HG03432 (cell line): Measurements from ENCODE around the gene MAP2K3.
A peak's percentile ranks its signal among the peaks of the same experiment; 100 is the strongest.
"Not testable (repeated sequence)": the region's sequence is repeated elsewhere in the genome, so short reads cannot be mapped to it uniquely, and the experiment has no call there.

ENCODE experiments used
- ATAC-seq: cut with Tn5 transposase; IDR thresholded peaks from one replicate; pipeline ENCODE4 v1.9.1; 2021; ENCODE audit warnings: mild to moderate bottlenecking, moderate library complexity; ENCODE audit not compliant: unreplicated experiment

The MAP2K3 gene

DNA sequence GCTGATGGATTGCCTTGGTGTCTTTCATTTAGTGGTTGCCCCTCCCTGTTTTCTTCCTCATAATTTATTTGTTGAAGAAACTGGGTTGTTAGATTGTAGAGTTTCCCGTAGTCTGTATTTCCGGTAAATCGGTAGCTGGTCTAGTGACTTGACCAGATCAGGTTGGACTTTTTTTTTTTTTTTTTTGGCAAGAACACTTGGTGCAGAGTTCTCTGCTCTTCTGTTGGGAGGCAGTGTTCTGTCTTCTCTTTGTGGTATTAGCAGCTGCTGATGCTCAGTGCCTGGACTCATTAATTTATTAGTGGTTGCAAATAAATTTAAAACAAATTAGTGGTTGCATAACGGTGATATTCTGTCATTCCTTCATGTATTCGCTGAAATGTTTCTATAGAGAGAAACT lies 40.2 kb downstream of the MAP2K3 start:
- not testable (repeated sequence) for ATAC-seq

- not testable (repeated sequence) for ATAC-seq
Measured at GRCh38 chr17:21327921-21328320, 43.4 kb downstream of the MAP2K3 start.

DNA sequence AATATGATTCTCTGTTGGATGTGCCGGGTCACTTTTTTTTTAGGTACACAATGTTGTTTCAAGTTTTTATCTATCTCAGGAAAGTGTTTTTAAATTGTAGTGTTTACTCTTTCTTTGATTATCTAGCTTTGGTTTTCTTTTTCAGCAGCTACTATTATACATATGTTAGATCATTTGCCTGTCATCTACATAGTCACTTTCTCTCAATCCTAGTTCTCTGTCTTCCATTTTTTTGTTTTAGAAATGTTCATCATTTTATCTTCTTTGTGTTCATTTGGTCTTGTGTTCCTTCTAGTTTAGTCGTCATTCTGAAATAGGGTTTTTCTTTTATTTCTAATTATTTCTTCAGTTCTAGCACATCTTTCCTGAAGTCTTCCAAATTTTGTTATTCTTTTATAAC lies 44.3 kb downstream of the MAP2K3 start:
- ATAC-seq: not testable (repeated sequence)

GRCh38 chr17:21330436-21331160 lies 46.1 kb downstream of the MAP2K3 start:
- no peak for ATAC-seq

- ATAC-seq: not testable (repeated sequence)
Measured at GRCh38 chr17:21336541-21337294, 52.2 kb downstream of the MAP2K3 start.

GRCh38 chr17:21337981-21338625 lies 53.6 kb downstream of the MAP2K3 start:
- not testable (repeated sequence) for ATAC-seq

- ATAC-seq: no peak
Measured at GRCh38 chr17:21339011-21339410, 54.5 kb downstream of the MAP2K3 start.

DNA sequence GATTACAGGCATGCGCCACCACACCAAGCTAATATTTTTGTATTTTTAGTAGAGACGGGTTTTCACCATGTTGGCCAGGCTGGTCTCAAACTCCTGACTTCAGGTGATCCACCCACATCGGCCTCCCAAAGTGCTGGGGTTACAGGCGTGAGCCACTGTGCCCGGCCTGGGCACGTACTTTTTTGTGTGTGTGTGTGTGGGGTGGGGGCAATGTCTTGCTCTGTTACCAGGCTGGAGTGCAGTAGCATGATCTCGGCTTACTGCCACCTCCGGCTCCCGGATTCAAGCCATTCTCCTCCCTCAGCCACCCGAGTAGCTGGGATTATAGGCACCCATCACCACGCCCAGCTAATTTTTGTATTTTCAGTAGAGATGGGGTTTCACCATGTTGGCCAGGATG lies 55.1 kb downstream of the MAP2K3 start:
- ATAC-seq: not testable (repeated sequence)

DNA sequence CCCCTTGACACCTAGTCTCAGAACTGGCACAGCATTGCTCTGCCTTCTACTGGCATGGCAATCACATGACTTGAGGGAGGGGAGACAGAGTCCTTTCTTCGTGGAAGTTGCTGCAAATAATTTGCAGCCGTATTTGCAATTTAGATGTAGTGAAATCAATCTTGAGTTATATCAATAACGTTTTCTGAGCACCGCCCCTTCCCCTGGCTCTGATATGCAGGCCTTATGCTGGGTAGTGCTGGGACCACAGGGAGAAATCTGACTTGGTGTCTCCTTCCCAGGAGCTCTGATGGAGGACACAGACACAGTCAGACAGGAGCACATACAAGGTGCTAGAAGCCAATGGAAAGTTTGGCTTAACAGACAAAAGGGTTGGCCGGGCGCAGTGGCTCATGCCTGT lies 55.9 kb downstream of the MAP2K3 start:
- not testable (repeated sequence) for ATAC-seq

- not testable (repeated sequence) for ATAC-seq
Measured at GRCh38 chr17:21341279-21341678, 56.8 kb downstream of the MAP2K3 start.

- ATAC-seq: not testable (repeated sequence)
Measured at GRCh38 chr17:21341925-21342540, 57.5 kb downstream of the MAP2K3 start.

DNA sequence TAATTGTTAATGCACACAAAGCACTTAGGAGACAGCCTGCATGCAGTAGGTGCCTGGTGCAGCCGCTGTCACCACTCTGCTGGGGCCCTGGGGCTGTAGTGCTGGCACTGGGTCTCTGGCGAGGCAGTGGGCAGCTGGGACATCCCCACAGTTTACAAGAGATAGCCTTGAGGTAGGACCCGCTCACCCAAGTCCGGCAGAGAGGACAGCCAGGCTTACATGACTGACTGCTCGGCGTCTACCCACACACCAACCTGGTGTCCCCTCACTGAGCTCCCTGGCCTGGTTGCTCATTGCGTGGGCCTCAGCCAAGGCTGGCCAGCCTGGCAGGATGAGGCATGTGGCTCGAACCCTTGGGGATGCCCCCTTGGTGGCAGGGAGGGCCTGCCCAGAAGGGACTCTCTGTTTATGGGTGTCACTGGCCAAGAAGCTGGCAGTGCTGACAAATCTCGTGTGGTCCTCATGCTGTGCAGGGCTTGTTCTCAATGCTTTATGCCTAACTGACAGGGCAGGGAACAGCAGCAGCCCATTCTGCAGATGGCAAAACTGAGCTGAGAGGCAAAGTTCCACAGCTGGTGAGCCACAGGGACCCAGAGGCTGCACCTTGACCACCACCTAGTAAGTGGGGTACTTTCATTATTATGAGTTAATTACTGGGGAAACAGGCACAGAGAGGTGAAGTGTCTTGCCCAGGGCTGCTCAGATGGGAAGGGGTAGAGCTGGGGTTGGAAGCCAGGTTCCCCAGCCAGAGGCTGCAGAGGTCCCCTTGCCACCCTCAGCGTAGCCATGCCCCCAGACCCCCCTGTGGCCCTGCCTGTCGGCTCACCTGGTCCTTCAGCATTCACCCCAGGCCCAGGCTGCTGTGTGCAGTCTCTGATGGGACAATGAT lies 58.8 kb downstream of the MAP2K3 start:
- ATAC-seq: not testable (repeated sequence)

DNA sequence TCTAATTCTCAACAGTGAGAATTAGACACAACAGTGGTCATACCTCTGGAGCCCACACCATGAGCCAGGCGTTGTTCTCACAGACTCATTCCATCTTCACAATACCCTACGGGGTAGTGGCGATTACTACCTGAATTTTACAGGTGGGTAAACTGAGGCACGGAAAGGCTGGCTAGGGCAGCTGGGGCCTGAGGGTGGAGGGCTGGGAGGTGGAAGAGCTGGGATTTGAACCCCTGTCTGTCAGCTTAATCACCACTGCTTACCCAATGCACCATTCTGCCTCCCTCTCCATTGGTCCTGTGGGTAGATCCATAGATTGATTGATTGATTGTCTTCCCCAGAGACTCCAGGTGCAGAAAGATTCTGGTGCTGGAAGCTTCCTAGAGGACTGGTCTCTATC lies 60.3 kb downstream of the MAP2K3 start:
- not testable (repeated sequence) for ATAC-seq

- no peak for ATAC-seq
Measured at GRCh38 chr17:21345236-21345635, 60.7 kb downstream of the MAP2K3 start.

GRCh38 chr17:21346107-21346506 lies 61.6 kb downstream of the MAP2K3 start:
- not testable (repeated sequence) for ATAC-seq

DNA sequence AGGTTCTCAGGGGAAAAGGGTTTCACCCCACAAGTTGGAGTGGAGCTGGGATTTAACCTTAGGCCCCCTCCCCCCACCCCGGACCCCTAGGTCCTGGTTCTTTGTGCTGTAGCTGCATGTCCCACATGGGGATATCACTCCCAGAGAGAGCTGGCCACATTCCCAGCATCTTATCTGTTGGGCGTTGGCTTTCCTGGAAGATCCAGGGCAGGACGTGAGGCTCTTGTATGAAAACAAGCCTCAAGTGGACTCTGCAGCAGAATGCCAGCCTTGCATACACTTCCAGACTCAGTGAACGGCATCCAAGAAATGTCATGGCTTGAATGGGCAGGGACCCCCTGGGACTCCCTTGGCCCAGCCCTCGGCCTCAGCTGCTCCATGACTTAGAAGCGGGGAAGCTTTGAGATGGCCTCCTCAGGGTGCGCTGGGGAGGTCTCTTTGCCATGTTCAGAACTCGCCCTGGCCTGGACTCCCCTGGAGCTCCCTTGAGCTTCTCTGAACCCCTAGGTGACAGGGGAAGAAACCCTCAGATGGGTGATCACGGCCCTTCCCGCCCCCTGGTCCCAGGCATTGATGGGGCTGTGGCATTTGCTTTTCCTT lies 62.2 kb downstream of the MAP2K3 start:
- ATAC-seq: not testable (repeated sequence)

- not testable (repeated sequence) for ATAC-seq
Measured at GRCh38 chr17:21347660-21348059, 63.1 kb downstream of the MAP2K3 start.

DNA sequence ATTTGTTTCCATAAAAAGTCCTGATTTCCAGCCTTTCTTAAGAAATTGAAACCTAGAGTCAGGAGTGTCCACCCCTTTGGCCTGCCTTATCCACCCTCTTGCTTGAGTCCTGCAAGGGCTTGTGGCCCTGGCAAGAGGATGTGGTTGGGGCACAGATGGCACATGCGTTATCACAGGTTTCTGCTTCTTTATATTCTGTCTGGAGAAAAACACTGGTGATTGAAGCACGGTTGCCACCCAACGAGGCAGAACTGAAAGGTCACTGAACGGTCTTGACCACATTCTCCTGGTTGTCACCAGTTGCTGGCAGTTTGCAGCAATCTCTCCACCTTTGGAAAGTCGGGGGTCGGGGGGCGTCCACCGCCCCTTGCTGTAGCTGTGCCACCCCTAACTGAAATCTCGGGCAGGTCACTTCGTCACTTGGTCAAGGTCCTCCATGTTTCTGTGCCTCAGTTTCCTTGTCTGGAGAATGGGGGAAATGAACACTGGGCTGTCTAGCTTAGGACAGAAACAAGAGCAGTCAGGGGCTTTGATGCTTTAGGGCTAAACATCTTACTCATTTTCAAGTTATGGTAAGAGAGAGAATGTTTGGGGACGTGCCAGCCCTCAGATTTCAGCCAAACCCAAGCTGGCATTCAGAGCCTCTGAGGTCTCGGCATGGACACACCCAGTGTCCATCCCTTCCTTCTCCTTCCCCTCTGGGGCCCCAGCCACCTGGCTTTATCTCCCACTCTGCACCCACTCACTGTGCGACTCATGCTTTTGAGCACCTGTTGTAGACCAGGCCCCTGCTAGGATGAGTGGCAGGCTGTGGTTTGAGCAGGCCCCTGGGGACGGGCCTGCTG lies 63.8 kb downstream of the MAP2K3 start:
- peak; percentile 77 for ATAC-seq

DNA sequence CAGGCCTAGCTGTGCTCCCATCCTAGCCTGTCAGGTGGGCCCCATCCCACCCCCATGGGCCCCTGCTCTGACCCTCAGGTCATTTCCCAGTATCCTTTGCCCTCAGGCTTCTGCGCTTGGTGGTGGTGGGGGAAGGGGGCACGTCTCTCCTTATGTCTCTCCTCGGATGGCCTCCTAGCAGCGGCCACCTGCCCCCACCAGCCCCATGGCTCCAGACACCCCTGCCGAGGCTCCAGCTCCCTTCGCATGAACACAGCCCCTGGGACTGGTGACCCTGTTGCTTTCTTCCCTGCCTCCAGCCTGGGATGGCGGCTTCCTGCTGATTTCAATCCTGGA lies 64.4 kb downstream of the MAP2K3 start:
- ATAC-seq: not testable (repeated sequence)
